SK-N-DZ (cell line): Measurements from ENCODE around the gene TRPV2.
"Not testable (repeated sequence)": the region's sequence is repeated elsewhere in the genome, so short reads cannot be mapped to it uniquely, and the experiment has no call there.

Source experiments
- DNase-seq: peaks from one replicate; pipeline ENCODE4 v3.0.0-alpha.2; 2015; ENCODE audit warnings: low spot score

TRPV2 gene

DNA sequence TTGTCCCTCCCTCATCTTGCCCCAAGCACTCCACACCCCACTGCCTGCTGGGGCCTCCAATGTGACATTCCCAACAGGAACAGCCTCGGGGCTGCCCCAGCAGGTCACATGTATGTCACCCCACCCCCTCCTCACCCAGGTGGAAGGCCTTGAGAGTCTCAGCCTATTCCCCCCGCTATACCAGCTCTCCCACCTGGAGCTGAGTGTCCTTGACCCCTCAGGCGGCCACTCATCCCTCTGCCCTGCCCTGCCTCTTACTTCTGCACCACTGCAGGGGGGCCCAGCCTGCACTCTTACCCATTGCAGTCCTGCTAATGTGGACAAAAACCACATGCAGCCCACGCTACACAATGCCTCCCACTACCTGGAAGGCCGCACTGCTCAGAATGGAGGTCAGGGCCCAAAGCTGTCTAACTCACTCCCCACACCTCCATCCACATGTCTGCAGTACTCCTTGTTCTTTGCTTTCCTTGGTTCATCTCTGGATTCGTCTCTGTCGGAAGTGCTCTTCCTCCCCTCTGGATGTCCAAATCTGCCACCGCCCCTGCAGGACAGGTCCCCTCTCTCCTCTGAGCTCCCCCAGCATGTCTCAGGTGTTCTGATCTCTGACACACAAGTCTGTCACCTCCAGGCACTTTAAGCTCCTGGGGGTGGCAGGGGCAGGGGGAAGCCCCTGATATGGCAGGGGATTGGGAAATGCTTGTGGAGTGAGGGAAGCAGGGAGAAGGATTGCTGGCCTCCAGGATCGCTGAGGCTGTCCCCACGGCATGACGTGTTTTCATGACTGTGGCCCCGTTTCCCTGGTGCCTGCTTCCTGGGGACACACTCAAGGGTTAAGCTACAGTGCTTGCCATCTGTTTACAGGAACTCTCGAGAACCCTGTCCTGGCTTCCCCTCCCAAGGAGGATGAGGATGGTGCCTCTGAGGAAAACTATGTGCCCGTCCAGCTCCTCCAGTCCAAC, 20.8 kb downstream of the TRPV2 start:
- no peak for DNase-seq

DNA sequence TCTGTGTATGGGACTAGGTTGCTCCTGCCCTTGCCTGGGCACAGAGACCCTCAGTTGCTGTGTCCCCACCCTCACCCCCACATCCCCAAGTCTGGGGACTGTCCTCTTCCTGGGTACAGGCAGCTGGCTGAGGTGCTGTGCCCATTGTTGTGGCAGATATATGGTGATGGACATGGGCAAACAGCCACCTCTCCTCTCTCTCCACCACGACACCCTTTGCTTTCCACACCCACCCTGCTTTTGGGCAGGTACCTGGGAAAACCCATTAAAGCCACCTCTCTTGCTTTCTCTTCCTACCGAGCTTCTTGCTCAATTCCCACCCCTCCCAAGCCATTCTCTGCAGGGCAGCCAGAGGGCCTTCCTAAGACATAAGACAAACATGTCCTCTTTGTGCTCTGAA, 21.7 kb downstream of the TRPV2 start:
- DNase-seq: no peak

DNA sequence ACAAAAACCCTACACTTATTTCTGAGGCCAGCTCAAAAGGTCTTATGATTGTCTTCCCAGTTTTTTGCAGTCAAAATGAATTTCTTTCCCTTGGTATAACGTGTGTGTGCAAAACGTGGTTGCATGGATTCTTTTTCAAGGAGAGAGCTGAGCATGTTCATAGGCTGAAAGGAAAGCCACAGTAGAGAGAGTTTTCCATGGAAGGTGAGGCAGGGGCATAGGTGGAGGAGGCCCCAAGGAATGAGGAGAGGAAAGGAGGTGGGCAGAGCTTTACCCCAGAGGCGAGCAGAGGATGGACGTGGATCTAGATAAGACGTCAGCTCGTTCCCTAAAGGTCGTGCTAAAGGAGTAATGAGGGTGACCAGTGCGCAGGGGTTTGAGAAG, 22.8 kb downstream of the TRPV2 start:
- no peak for DNase-seq

DNA sequence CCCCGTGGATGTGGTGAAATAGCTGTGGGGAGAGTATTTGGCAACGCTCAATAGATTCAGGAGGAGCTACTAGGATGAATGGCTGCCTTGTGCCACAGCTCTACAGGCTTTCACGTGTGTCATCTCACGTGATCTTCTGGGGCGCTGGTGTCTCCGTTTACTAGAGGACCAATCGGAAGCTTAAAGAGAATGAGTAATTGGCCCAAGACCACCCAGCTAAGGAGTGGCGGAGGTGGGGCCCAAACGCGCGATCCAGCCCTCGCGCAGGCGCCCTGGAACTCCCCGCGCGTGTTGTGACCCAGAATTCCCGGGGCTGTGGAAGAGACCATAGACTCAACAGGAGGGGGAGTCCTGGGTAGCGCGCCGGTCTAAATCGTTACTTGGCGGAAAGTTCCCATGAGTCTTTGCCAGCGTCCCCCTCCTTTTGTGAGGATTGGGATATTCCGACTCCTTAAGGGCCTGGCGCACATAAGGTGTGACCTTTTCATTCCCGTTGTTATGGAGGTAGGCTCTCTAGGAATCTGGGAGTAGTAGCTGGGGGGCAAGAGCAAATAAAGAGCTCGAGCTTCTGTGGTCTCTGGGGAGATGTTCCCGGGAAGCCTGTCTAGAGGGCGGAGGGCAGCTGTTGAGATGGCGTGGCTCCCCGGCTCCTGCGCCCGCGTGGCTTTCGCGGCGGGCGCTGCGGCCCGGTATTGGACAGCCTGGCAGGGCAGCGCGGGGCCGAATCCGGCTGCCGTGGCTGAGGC, 23.4 kb downstream of the TRPV2 start:
- peak; percentile 100 for DNase-seq

DNA sequence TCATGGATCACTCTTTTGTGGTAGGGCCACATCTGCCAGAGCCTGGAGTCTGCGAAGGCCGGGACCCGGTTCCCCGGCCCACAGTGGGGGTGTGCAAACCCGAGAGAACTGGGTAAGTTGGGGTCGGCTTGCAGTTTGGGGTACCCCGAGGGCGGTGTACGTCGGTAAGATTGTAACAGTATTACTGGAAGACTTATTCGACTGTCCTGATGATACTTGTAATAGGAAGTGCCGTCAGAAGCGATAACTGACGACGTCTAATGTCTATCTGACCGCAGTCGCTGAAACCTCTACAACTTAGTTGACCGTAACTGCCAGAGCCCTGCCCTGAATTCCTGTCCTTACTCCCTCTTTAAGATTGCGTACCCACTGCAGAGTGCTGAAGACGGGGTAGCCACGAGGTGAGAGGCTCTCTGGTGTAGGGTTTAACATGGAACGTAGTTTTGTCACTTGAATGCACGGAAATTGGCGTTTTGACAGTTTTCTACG, 24.0 kb downstream of the TRPV2 start:
- DNase-seq: no peak

DNA sequence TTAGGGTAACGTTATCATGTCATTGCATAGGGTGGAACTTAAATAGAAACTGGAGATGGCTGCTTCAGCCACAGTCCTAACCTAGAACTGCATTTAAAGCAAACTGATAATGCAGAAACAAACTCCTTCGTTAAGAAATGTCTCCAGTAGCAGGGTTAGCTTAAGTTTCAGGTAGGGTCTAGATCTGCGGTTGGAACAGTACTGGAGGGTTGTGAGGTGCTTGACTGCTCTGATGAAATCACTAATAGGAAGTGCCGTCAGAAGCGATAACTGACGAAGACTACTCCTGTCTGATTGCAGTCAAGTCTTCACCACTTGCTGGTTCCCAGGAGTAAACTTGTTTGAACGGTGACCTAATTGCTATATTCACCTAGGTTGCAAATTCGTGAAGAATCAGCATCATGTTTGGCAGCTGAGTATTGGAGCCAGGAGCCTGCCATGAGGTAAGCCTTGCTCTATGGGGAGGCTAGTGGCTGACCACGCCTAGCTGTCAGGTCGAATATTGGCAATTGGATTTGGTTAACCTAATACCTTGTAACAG, 24.5 kb downstream of the TRPV2 start:
- DNase-seq: no peak

DNA sequence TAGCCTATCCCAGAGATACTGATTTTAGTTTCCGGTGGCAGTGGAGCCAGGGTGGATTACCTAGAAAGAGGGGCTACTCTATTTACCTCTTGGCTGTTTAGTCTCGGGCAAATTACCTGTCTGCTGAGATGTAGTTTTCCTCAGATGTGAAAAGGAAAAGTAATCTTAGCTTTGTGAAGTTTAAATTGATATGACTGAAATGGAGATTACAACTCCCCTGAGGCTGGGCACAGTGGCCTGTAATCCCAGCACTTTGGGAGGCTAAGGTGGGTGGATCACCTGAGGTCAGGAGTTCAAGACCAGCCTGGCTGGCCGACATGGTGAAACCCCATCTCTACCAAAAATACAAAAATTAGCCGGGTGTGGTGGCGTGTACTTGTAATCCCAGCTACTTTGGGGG, 25.0 kb downstream of the TRPV2 start:
- DNase-seq: not testable (repeated sequence)

DNA sequence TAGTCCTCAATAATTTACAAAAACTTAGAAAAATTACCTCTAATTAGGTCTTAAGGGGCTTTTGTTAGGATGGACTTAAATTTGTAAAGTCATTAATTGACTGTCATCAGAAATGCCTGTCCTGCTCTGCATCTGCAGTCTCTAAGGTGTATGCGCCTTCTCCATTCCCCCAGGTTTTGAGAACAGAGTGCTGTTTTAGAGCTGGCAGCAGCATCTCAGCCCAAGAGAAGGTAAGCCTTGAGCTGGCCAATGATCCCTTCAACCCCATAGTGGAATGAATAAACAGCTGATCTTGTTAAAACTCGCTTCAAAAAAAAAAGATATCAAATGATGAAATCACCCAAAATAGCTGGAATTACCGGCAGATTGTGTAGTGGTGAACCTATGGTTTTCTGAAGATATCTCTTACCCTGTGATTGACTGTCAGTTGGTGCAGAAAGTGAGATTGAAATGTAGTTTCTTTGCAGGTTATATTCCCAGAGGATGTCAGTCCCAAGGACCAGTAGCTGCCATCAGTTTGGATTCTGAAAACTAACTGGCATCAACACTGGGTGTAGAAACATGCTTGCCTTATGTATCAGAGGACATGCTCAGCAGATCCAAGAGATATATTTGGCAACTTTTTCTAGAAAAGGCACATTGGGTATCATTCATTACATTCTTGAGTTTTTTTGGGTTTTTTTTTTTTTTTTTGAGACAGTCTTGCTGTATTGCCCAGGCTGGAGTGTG, 25.7 kb downstream of the TRPV2 start:
- DNase-seq: no peak

DNA sequence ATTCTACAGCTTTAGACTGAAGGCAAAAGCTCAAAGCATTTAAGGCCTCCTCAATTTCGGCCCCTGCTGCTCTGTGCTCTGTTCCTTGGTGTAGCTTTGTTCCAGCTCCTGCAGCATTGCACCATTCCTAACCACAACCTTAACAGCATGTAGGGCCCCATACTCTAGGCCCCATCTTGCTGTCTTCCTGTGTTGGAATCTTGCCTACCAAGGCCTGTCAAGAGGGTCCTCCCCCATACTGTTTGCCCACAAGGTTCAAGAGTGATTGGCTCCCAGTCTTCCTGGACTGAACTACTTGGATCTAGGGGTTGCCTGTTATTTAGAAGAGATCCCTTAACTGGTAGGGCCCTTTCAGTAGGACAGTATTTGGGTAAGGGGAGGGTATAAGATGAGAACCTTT, 26.8 kb downstream of the TRPV2 start:
- no peak for DNase-seq

DNA sequence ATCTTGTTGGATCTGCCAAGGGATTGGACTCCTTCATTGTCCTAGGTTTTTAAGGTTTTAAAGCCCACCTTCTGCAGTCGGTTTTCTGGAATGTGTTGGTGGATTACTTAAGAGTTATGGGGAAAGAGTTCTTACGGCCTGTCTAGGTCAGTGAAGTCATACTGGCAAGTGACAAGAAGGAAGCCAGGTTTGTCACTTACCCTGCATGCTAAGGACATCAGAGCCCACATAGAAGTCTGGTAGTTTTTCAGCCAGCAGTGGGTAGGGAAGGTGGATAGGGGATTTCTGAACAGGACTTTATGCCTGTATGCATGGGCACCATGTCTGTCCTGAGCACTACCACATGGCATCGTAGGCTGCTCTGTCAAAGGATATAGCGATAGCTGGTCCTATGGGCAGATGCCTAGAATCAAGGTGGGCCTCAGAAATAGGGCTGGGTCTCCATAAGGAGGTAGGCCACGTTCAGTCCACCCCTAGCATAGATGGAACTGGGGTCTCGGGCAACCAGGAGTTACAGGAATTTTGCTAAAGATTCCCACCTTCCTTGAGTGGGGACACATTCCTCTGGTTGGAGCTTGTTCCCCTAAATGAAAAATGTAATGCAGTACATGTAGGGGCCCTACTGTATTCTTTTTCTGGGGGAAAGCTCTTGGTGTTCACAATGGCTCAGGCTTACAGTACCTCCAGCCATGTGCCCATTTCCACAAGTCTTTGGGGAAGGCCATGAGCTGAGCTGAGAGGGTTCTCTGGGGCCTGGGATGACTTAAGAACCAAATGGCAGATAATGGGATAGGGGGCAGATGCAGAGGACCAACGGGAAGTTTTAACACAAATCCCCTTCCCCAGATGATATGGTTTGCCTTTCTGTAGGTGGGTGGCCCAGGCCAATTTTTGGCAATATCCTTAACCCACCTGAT, 27.5 kb downstream of the TRPV2 start:
- no peak for DNase-seq

DNA sequence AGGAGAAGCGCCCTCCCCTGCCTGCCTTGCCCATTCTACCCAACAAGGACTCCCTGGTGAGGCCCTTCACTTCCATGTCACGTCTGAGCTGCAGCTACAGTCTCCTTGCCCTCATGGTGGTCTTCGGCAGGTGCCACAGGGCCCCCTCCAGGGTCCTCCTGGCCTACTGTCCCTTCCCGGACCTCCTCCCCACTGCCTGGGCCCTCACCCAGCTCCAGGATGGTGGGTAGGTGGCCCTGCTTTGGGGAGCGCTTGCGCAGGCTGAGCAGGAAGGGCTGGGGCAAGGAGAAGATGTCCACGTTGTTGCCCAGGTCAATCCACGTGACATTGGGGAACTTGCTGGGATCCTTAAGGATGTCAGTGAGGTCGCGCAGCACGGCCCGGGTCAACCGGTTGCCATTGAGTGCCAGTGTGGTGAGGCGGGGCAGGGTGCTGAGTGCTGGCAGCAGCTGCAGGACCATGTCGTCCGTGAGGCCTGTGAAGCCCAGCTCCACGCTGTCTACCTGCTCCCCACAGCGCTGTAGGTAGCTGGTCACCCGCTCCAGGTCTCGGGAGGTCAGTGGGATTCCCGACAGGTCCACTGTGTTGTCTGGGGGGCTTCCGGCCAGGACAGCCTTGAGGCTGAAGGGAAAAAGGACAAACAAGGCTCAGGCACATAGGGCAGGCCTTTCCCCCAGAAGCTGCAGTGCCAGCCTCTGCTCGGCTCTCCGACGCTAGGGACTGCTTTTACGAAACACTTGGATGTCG, 28.3 kb downstream of the TRPV2 start:
- DNase-seq: no peak

DNA sequence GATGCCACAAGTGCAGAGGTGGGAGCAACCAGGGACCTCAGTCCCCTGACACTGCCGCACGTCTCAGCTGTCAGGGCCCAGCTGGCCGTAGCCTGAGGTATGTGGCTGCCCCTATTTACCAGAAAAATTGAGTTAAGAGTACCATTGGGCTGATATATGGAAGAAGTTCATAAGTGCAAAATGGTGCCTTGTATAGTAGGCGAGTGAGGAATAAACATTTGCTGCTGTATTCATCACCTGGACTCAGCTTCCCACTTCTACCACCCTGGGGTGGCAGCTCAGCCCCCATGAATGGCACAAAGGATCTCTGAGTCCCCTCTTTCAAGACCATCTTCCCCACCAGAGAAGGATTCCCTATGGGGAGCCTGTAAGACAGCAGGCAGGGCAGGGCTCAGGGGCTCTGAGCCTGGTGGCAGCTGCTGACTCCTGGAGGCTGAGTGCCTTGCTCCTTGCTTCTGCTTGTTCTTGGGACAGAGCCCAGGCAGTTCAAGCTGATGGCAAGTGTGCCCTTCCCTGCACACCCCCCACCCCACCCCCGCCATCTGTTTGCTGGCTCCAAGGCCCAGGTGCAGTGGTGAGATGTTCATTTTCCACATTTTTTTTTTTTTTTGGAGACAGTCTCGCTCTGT, 29.0 kb downstream of the TRPV2 start:
- DNase-seq: no peak

DNA sequence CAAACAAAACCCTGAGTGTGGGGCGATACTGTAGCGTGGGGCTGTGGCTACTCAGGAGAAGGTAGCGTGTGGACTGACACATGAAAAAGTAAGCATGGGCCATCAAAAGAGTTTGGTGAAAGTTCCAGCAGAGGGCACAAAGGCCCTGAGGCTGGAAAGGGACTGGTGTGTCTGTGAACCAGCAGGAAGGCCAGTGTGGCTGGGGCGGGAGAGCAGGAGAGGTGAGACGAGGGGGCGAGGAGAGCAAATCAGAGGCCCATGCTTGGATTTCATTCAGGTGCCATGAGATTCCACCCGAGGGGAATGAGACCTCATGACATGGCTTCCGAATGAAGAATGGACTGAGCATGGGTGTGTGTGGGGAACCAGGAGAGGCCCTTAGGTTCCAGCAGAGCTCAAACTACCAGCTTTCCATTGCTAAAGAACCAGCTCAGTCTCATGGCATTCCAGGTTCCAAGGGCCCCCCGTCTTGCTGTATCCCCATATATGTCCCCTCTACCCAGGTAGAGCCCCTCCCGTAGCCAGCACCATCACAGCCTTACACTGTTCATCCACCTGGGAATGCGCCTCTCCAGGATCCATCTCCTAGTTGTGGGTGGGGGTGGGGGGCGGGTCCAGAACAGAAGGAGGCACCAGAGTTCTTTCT, 31.1 kb downstream of the TRPV2 start:
- no peak for DNase-seq

DNA sequence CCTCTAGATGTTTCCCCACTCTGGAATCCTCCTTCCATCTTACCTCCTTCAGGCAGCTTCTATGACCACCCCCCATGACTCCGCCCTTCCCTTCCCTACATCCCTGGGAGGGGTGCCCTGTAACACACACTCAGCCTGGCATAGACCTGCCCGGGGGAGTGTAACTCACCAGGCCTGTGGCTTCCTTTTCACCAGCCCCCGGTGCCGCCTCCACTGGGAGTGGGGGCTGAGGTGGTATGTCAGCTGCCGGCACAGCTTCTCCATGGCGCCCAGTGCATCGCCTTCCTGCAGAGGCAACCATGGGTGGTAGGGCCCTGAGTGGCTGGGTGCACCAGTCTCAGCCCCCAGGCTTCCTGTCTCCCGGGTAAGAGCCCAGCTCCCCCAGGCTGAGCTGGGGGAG, 32.3 kb downstream of the TRPV2 start:
- DNase-seq: no peak

DNA sequence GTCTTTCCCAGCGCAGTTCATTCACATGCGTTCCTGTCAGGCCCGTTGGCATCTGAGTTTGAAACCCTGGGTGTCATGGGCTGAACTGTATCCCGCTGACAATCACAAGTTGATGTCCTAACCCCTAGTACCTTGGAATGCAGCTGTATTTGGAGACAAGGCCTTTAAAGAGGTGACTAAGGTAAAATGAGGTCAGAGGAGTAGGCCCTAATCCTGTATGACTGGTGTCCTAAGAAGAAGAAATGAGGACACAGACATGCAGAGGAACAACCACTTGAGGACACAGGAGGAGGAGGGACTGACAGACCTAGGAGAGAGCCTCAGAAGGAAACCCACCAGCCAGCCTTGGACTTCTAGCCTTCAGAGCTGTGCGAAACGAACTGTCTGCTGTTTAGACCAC, 33.1 kb downstream of the TRPV2 start:
- DNase-seq: no peak

DNA sequence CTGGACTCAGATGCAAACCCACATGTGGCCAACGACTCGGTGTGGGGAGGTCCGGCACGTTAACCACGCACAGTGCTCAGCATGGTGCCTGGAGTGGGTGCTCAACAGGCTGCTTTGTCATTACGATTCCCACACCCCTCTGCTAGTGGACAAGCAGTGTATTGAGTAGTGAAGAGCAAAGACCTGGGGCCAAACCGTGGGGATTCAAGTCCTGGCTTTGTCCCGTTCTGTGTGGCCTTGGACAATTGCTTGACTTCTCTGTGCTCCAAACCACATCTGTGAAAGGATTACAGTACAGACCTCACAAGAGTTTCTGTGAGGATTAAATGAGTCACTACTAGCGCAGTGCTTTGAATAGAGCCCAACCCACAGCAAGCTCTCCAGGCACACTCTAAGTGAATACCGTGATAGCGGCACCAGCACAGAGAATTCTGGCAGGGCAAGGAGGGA, 33.8 kb downstream of the TRPV2 start:
- no peak for DNase-seq

DNA sequence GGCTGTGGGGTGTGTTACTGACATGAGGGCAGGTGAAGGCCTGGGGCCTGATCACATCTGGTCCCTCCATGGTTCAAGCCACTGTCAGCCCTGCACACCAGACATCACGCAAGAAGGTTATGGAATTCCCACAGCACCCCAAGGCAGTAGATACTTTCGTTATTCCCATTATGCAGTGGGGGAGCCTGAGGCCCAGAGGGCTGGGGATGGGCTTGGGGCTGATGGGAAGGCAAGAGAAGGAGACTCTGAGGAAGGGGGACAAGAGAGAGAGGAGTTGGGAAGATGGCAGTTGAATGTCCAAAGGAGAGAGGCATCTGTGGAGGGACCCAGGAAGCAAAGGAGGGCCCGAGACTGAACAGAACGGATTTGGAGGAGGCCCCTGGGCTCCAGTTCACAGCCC, 34.7 kb downstream of the TRPV2 start:
- no peak for DNase-seq

DNA sequence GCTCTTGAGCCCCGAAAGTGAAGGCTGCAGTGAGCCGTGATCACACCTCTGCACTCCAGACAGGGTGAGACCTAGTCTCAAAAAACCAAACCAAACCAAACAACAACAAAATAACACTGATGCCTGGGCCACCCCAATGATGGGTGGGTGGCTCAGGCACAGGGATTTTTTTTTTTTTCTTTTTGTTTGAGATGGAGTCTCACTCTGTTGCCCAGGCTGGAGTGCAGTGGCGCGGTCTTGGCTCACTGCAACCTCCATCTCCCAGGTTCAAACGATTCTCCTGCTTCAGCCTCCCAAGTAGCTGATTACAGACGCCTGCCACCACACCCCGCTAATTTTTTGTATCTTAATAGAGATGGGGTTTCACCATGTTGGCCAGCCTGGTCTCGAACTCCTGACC, 36.9 kb downstream of the TRPV2 start:
- not testable (repeated sequence) for DNase-seq

DNA sequence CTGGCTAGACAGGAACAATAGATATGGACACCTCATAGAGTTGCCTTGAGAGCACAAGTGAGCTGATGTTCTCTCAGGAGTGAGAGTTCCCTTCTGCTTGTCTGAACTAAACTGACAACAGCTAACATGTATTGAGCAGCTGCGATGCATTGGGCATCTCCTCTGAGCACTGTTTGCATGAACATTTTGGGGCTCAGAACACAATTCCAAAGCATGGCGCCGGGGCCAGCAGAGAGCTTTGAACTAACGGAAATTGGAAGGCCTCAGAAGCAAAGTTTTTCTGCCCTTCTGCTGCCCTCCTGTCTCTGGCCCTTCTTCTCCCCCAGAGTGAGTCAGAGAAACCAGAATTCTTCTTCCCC, 38.1 kb downstream of the TRPV2 start:
- DNase-seq: no peak
